GM12891 (cell line): ENCODE results near the gene SMCO3.

Experiments used
- DNase-seq: peaks from one replicate; pipeline ENCODE4 v3.0.0; 2011; ENCODE audit warnings: low spot score; ENCODE audit not compliant: insufficient read length
- FAIRE-seq: peaks from 2 replicates; lab custom pipeline; 2011; peaks lifted over from hg19 to GRCh38; lab: Jason Lieb, UNC
- PAX5 ChIP-seq: IDR thresholded peaks from 2 replicates; pipeline ENCODE4 v1.6.1; 2011; ENCODE audit warnings: low read length, moderate library complexity, mild to moderate bottlenecking; ENCODE audit not compliant: insufficient read depth, severe bottlenecking
- POLR2A ChIP-seq: IDR thresholded peaks from 2 replicates; pipeline ENCODE4 v1.6.1; 2011; ENCODE audit warnings: low read depth, low read length, control low read depth
- POLR2AphosphoS5 ChIP-seq: IDR thresholded peaks from 2 replicates; pipeline ENCODE4 v1.6.1; 2011; ENCODE audit warnings: low read depth, low read length, control low read depth
- POU2F2 ChIP-seq: IDR thresholded peaks from 2 replicates; pipeline ENCODE4 v1.6.1; 2011; ENCODE audit warnings: low read depth, mild to moderate bottlenecking, control low read depth, low read length, moderate library complexity
- SPI1 ChIP-seq: IDR thresholded peaks from 2 replicates; pipeline ENCODE4 v1.6.1; 2011; ENCODE audit warnings: low read depth, low read length, control low read depth
- TAF1 ChIP-seq: IDR thresholded peaks from 2 replicates; pipeline ENCODE4 v1.6.1; 2011; ENCODE audit warnings: low read depth, low read length, control low read depth

Gene SMCO3

DNA sequence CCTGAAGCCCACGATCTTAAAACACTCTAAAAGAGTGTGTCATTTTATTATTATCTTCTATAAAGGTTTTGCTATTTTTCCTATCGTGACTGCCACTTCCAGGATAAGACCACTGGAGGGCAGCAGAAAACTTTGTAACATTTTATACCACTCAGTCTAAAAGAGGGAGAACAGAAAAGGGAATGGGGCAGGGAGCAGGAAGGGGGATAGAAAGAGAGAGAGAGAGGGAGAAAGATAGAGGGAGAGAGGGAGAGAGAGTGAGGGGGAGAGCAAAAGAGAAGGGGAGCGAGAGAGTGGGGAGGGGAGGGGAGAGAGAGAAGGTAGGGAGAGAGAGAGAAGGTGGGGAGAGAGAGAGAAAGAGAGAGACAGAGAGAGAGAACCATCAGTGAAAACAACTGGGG, 31.4 kb upstream of the SMCO3 start:
- DNase-seq (peak; percentile 9), FAIRE-seq (no peak)
- TF ChIP-seq SPI1 (no peak), POLR2A (no peak), TAF1 (no peak), POU2F2 (no peak), POLR2AphosphoS5 (no peak)

DNA sequence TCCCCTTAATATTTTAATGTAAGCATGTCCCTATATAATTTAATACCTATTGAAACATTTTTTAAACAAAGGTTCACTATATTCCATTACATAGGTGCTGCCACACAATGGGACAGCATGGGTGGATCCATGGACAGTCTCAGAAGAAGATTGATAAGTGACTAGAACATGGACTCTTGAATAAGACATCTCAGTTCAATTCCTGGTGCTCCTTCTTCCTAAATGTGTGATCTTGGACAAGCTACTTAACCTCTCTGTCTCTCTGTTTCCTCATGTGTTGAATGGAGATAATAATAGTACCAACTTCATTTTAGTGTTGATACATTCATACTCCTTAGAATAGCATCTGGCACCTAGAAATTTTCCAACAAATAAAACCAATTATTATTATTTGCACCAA, 30.4 kb upstream of the SMCO3 start:
- TF ChIP-seq POLR2A (no peak), SPI1 (no peak), POU2F2 (no peak), TAF1 (no peak), POLR2AphosphoS5 (no peak), PAX5 (no peak)
- DNase-seq (no peak), FAIRE-seq (no peak)

DNA sequence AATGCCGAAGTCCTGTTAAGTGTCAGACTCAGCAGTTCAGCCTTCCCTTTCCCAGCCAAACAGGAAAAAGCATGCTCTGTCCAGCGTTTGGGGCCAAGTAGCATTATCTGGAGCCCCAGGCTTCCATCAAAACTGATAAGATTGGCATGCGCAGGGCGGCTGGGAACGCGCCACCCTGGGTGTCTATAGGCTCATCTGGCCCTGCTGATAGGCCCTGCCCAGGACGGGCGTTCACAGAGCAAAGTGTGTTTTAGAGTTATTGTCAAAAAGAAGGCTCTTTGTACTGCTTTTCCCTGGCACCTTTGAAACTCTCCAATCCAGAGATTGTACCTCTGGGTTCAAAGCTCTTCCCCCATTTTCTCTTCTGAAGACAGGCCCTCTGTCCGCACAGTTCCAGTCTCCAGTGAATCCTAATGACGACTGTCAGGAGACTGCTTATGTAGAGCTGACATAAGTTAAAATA, 29.5 kb upstream of the SMCO3 start, which contains the start of gene ART4:
TSS of gene ART4 (minus strand) at position 102 of the 463 bp plus-strand sequence. CDS start 413 bp downstream, outside the sequence.
- no peak for FAIRE-seq
- TF ChIP-seq PAX5 = no peak
- no peak for TF ChIP-seq POLR2AphosphoS5
- no peak for TF ChIP-seq TAF1
- no peak for TF ChIP-seq POLR2A
- TF ChIP-seq SPI1 = no peak
- TF ChIP-seq POU2F2 = no peak
- no peak for DNase-seq

DNA sequence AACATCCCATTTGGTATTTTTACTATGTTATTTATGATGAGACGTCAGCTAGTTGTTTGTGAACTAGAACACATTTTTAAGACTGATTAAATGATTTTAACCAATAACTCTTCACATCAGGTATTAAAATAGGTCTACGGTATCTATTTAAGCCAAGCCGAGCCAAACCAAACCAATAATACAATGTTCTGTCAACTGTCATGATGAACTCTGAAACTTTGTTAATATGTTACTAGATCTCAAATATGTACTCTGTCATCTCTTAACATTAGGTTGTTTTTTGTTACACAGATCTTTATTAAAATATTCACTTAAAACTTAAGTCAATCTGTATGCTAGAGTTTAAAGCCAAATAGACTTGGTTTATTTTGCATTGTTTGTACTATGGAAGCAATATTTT, 28.3 kb upstream of the SMCO3 start:
- DNase-seq (no peak), FAIRE-seq (no peak)

DNA sequence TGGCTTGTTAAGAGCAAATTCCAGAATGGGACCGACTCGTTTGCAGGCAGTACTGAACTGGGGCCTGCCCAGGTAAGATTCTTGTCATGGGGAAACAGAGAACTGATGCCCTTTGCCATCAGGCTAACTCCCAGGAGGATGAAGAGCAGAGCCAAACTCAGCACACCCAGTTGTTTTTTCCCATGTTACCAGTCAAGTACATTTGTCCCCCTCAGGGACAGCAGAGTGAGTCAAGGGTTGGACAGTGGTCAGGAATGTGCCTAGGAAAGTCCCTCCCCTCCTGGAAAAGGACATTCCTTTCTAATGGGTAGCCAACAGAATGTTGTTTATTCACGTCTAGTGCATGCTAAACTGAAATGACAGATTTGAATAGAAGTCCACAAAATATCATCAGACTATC, 27.8 kb upstream of the SMCO3 start:
- no peak for DNase-seq
- no peak for FAIRE-seq
- TF ChIP-seq POLR2AphosphoS5 (no peak), POU2F2 (no peak), POLR2A (no peak), PAX5 (no peak), TAF1 (no peak), SPI1 (no peak)

More for the DNA sequence above, 28.3 kb upstream of the SMCO3 start:
- no peak for TF ChIP-seq TAF1
- no peak for TF ChIP-seq POLR2A
- no peak for TF ChIP-seq POU2F2
- no peak for TF ChIP-seq POLR2AphosphoS5
- TF ChIP-seq PAX5 = no peak
- no peak for TF ChIP-seq SPI1

DNA sequence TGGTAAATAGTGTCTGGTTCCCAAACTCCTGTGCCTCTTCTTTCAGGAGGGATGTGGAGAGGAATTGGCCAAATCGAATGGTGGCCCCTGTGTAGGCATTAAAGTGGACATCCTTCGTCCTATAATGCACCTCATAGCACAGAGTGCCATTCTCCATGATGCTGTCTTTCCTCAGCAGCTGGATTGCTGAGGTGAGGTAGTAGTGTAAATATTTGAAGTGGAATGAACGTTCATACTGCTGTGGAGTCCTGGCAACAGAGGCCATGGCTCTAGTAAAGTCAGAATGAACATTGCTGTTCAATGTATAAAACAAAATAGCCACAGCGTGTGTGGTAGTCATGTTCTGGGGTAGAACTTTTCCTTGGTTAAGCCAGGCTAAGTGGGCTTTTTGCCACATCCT, 26.6 kb upstream of the SMCO3 start:
- TF ChIP-seq SPI1 (no peak), PAX5 (no peak), POLR2AphosphoS5 (no peak)
- DNase-seq (no peak), FAIRE-seq (no peak)

DNA sequence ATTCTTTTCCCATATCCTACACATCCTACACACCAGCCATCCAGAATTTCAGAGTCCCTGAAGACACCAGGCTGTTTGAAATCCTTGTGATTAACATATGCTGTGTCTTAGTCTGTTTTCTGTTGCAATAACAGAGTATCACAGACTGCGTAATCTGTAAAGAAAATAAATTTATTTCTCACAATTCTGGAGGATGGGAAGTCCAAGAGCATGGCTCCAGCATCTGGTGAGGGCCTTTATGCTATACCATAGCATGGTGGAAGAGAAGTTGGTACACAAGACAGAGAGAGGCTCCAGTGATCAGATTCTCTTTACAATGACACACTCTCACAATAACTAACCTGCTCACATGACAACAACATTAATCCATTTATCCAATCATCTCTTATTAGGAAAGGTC, 25.3 kb upstream of the SMCO3 start:
- FAIRE-seq = no peak
- TF ChIP-seq POLR2A = no peak
- TF ChIP-seq SPI1 = no peak
- no peak for TF ChIP-seq PAX5
- no peak for DNase-seq

DNA sequence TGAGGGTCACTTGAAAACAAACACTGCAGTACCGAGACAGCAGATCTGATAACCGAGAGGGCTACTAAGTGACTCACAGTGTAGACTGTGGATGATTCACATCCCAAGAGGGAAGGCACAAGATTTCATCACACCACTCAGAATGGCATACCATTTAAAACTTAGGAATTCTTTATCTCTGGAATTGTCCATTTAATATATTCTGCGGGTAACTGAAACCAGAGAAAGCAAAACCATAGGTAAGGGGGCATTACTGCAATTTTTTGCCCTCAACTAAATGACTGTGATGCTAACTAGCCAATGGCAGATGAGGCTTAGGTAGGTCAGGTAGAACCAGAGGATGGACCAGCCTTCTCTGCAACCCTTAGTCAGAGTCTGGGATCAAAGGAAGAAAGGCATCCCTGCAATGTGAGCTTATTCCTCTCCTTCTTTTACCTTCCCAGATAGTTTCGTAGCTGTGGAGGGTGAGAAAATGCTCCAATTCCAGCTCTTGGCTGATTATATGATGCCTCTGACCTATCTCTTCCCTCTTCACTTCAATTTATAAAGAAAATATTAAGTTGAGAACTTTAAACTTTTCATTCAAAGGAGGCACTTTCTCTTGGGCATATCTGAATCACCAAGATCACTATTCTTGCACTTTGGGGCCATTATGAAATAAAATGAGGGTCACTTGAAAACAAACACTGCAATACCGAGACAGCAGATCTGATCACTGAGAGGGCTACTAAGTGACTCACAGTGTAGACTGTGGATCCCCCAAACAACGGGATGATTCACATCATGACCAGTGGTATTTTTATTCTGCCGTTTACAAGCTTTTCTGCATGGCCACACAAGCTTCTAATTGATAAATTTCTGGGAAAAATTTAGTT, 22.6 kb upstream of the SMCO3 start:
- TF ChIP-seq SPI1 = no peak
- no peak for TF ChIP-seq POLR2AphosphoS5
- no peak for TF ChIP-seq TAF1
- no peak for TF ChIP-seq POU2F2
- TF ChIP-seq POLR2A = no peak
- no peak for TF ChIP-seq PAX5
- FAIRE-seq (no peak), DNase-seq (no peak)

DNA sequence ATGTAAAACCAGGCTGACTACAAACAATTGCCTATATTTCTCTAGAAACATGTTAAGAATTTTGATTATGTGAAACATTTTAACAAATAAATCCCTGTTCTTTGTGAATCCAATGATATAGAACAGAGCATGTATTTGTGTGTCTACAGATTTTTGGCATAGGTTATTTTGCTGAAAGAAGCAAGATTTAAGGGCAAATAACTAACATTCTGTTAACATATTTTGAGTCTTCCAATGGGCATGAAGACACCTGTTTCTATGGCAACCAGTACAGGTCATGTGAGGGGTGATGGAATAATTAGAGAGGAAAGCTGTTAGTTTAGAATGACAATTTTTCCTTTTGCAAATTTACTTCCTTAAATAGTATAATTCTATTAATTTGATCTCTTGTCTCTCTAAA, 20.5 kb upstream of the SMCO3 start:
- no peak for DNase-seq
- no peak for FAIRE-seq
- no peak for TF ChIP-seq TAF1
- TF ChIP-seq POLR2AphosphoS5 = no peak
- TF ChIP-seq PAX5 = no peak
- TF ChIP-seq POLR2A = no peak
- no peak for TF ChIP-seq SPI1
- no peak for TF ChIP-seq POU2F2

DNA sequence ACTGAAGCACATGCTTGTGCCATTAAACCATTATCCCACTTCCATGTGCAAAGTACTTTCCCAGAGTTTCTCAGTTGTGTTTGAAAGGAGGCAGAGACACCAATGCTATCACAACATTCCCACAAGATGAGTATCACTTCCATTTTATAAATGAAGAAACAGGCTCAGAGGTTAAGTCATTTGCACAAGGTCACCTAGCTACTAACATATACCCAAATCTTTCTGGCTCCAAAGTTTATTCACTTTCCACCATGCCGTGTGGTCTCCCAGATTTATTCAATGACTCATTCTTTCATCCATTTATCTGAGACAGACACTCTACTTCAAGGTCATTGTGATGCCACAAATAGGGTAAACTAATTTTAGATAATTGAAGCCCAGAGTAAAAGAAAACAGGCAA, 20.0 kb upstream of the SMCO3 start:
- TF ChIP-seq PAX5 (no peak), POLR2AphosphoS5 (no peak), TAF1 (no peak), SPI1 (no peak), POLR2A (no peak), POU2F2 (no peak)
- FAIRE-seq (no peak), DNase-seq (no peak)
